RWPE1 (cell line): Measurements from ENCODE around the gene PI4KA.
"Not testable (repeated sequence)": the region's sequence is repeated elsewhere in the genome, so short reads cannot be mapped to it uniquely, and the experiment has no call there.

Experiments
- CTCF ChIA-PET: fragments of 350-600 bp; sonication (Branson Sonifier 250); formaldehyde crosslinking; extraction: SDS; loops from one replicate; lab custom pipeline; 2021; lab: Yijun Ruan, JAX
- POLR2A ChIA-PET: fragments of 400-600 bp; formaldehyde crosslinking; extraction: SDS; loops from one replicate; lab custom pipeline; 2020; ENCODE audit warnings: antibody characterized with exemption; ENCODE audit not compliant: low non-redundant PET; lab: Yijun Ruan, JAX
- DNase-seq: peaks from one replicate; pipeline ENCODE4 v3.0.0; 2012; ENCODE audit warnings: low spot score
- H3K27ac ChIP-seq: fragments of 450-650 bp; 2 replicates; pipeline ENCODE4 v1.5.1; 2017
- CTCF ChIP-seq: fragments of 450-650 bp; conservative IDR thresholded peaks from 2 replicates; pipeline ENCODE4 v1.5.1; 2017; ENCODE audit warnings: low read depth, mild to moderate bottlenecking

PI4KA gene

GRCh38 chr22:20663941-20664593 is 194.5 kb downstream of the PI4KA start:
- ChIA-PET CTCF (no interaction called here), POLR2A (no interaction called here)
- no peak for DNase-seq
- H3K27ac ChIP-seq = no peak overlapping the region
- no peak for TF ChIP-seq CTCF

DNA sequence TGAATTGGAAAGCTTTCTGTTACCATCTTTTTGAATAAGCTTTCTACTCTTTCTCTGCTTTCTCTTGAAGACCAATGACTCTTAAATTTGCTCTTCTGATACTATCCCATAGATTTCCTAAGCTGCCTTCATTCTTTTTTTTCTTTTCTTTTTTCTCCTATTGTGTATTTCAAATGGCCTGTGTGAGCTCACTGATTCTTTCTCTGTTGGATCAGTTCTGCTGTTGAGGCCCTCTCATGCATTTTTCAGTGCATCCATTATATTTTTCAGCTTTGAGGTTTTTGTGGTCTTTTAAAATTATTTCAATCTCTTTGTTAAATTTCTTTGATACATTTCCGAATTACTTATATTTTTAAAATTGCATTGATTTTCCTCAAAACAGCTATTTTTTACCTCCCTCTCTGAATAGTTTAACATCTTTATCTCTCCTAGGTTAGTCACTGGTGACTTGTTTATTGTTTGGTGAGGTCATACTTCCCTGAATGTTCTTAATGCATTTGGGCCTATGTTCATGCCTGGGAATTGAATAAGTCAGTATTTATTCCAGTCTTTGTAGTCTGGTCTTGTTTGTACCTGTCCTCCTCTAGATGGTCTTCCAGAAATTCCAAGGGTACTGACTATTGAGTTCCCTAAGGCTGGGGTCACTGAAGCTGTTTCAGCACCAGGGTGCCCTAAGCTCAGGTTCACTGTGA is 195.3 kb downstream of the PI4KA start:
- TF ChIP-seq CTCF = no peak
- CTCF ChIA-PET = no interaction called here
- H3K27ac ChIP-seq = no peak overlapping the region
- peak; percentile 6 for DNase-seq
- POLR2A ChIA-PET = no interaction called here

GRCh38 chr22:20662524-20663036 is 196.0 kb downstream of the PI4KA start:
- H3K27ac ChIP-seq, CTCF ChIA-PET, POLR2A ChIA-PET, DNase-seq: not testable (repeated sequence)

DNA sequence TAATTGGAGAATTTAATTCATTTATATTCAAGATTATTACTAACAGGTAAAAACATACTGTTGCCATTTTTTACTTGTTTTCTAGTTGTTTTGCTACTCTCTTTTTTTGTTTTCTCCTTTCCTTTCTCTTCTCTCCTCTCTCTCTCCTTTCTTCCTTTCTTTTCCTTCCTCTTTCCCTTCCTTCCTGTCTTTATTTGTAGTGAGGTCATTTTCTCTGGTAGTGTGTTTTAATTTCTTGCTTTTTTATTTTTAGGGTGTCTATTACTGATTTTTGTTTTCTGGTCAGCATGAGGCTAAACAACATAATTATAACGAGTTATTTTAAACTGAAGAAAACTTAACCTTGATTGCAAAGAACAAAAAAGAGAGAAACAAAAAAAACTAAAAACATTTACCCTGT is 197.1 kb downstream of the PI4KA start:
- DNase-seq = no peak
- CTCF ChIA-PET = no interaction called here
- H3K27ac ChIP-seq = no peak overlapping the region
- TF ChIP-seq CTCF = no peak
- POLR2A ChIA-PET = no interaction called here

- DNase-seq = no peak
- CTCF ChIA-PET = no interaction called here
- POLR2A ChIA-PET = no interaction called here
- no peak for TF ChIP-seq CTCF
- H3K27ac ChIP-seq = no peak overlapping the region
Observed at GRCh38 chr22:20660441-20661054, 198.1 kb downstream of the PI4KA start.

DNA sequence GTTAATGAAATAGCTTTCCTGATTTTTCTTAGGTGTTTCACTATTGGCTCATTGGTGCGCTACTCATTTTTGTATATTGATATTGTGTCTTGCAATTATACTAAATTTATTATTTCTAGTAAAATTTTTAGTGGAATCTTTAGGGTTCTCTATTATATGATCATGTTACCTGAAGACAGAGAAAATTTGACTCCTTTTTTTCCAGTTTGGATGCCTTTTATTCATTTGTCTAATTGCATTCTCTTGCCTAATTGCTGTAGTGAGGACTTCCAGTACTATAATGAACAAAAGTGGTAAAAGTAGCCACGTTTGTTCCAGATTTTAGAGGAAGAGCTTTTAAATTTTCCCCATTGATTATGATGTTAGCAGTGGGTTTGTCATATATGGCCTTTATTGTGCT is 198.7 kb downstream of the PI4KA start:
- POLR2A ChIA-PET = no interaction called here
- TF ChIP-seq CTCF = no peak
- H3K27ac ChIP-seq = no peak overlapping the region
- CTCF ChIA-PET = no interaction called here
- no peak for DNase-seq

- CTCF ChIA-PET = interaction anchor here (0.6 kb wide), 1 partner anchor 8 kb away, joined by 6 read pairs; no protein-coding TSS in a partner anchor
- POLR2A ChIA-PET = no interaction called here
- H3K27ac ChIP-seq = no peak overlapping the region
- DNase-seq = no peak
- TF ChIP-seq CTCF = no peak
Observed at GRCh38 chr22:20659258-20659657, 199.4 kb downstream of the PI4KA start.
